Caco-2 (cell line): Measurements from ENCODE around the gene METTL2A. TPM values are rescaled to one million over a fixed set of nuclear protein-coding genes. Genes with fewer than 3 reads are reported as not detected.
A peak's percentile ranks its signal among the peaks of the same experiment; 100 is the strongest.
"Not testable (repeated sequence)": the region's sequence is repeated elsewhere in the genome, so short reads cannot be mapped to it uniquely, and the experiment has no call there.

ENCODE experiments used
- BruUV-seq: library from RNA; stranded (reverse); fragments of 400-500 nt; replicated peaks from 2 replicates; lab custom pipeline; 2021; lab: Mats Ljungman, UMichigan
- CTCF ChIA-PET: fragments of 300-600 bp; sonication (Branson Sonifier 250); formaldehyde crosslinking; loops from one replicate; lab custom pipeline; 2022; ENCODE audit warnings: antibody characterized with exemption; lab: Charles Lee
- POLR2A ChIA-PET: fragments of 300-600 bp; sonication (Branson Sonifier 250); formaldehyde crosslinking; loops from one replicate; lab custom pipeline; 2022; ENCODE audit warnings: antibody characterized with exemption; lab: Charles Lee
- DNase-seq, 2 experiments: peaks; one replicate each; pipeline versions ENCODE4 v3.0.0 to v3.0.0-alpha.2; 2020 to 2022
- H3K27me3 ChIP-seq: replicated peaks from 2 replicates; pipeline ENCODE4 v1.6.0; 2011; ENCODE audit warnings: low read length; ENCODE audit not compliant: control insufficient read depth, insufficient read depth
- H3K36me3 ChIP-seq: 2 replicates; pipeline ENCODE4 v1.5.1; 2011; ENCODE audit warnings: low read length; ENCODE audit not compliant: control insufficient read depth, insufficient read depth
- H3K4me1 ChIP-seq: fragments of 250-450 bp; sonication (Bioruptor Pico); 2 replicates; pipeline ENCODE4 v1.5.1; 2020; ENCODE audit warnings: mild to moderate bottlenecking
- H3K4me3 ChIP-seq: 2 replicates; pipeline ENCODE4 v1.5.1; 2011; ENCODE audit warnings: low read depth, mild to moderate bottlenecking, control low read depth, low read length
- H3K9me3 ChIP-seq: fragments of 250-450 bp; sonication (Bioruptor Pico); 2 replicates; pipeline ENCODE4 v1.5.1; 2020; ENCODE audit warnings: mild to moderate bottlenecking, moderate library complexity
- H3K27ac Mint-ChIP-seq: one replicate; pipeline ENCODE4 v1.8.0; 2022; ENCODE audit warnings: mixed read lengths; ENCODE audit not compliant: unreplicated experiment
- H3K27me3 Mint-ChIP-seq: one replicate; pipeline ENCODE4 v1.8.0; 2022; ENCODE audit warnings: mixed read lengths; ENCODE audit not compliant: insufficient read depth, unreplicated experiment
- H3K36me3 Mint-ChIP-seq: one replicate; pipeline ENCODE4 v1.8.0; 2022; ENCODE audit warnings: mild to moderate bottlenecking, mixed read lengths; ENCODE audit not compliant: insufficient read depth, unreplicated experiment
- H3K4me1 Mint-ChIP-seq: one replicate; pipeline ENCODE4 v1.8.0; 2022; ENCODE audit warnings: low read depth, mixed read lengths; ENCODE audit not compliant: unreplicated experiment
- H3K4me3 Mint-ChIP-seq: one replicate; pipeline ENCODE4 v1.8.0; 2022; ENCODE audit warnings: mild to moderate bottlenecking, moderate library complexity, mixed read lengths; ENCODE audit not compliant: unreplicated experiment
- H3K9me3 Mint-ChIP-seq: one replicate; pipeline ENCODE4 v1.8.0; 2022; ENCODE audit warnings: mixed read lengths; ENCODE audit not compliant: unreplicated experiment
- intact Hi-C: fragments of 100-400 bp; cut with micrococcal nuclease; formaldehyde crosslinking; loops from one replicate; pipeline ENCODE4 v1.10.0; 2022; ENCODE audit not compliant: unreplicated experiment
- total RNA-seq: library from RNA; stranded (reverse); gene quantifications from 2 replicates; pipeline ENCODE4 v1.2.3, GENCODE V29; 2022
- TF ChIP-seq, protein P1 (sequence below), 2 experiments: fragments of 200-600 bp in 1 of 2; IDR thresholded peaks; 1 replicate in 1 of 2; 2 replicates in 1 of 2; pipeline versions ENCODE4 v1.5.1 to v1.8.0; 2011 to 2022; ENCODE audit warnings: antibody characterized with exemption in 1 of 2, control low read depth in 1 of 2, inconsistent platforms in 1 of 2, low read depth in 1 of 2, low read length in 1 of 2, mild to moderate bottlenecking in 1 of 2, moderate library complexity in 1 of 2; ENCODE audit not compliant: insufficient read depth in 1 of 2, severe bottlenecking in 1 of 2, unreplicated experiment in 1 of 2

METTL2A gene
- total RNA-seq, 1 experiment from 2014 or later = 31.4 TPM

- peak; percentile 16 to 47 for DNase-seq
- peaks cover 13% of the 10 kb centered on the region for H3K4me1 Mint-ChIP-seq
- not testable (repeated sequence) for H3K4me3 Mint-ChIP-seq
These were observed 49.6 kb downstream of the METTL2A start for GRCh38 chr17:62473030-62473982.

DNA sequence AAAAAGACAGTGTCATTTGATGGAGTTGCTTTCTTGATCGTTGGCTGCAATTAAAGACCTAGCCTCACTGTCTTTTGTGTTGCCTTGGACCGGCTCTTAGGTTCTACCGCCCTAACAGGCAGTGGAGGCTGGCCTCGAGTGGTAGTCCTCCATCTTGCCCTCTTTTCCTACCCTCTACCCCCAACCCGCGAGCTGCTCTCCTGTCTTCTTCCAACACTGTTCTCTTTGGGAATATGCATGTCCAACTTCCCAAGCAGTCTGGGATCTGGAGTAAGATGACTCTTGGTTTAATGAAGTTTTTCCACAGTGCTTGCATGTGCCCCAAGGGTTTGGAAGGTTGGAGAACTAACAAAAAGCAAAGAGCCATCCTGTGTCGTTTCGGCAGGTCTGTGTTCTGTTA, 53.4 kb downstream of the METTL2A start:
- H3K9me3 Mint-ChIP-seq, H3K4me3 ChIP-seq, DNase-seq, POLR2A ChIA-PET, H3K27ac Mint-ChIP-seq, CTCF ChIA-PET, H3K36me3 ChIP-seq, H3K27me3 ChIP-seq, intact Hi-C loops, H3K4me1 ChIP-seq, H3K27me3 Mint-ChIP-seq, H3K9me3 ChIP-seq: not testable (repeated sequence)
- Mint-ChIP-seq H3K4me3 (peak overlapping the region; percentile 62), H3K4me1 (peaks cover 20% of the 10 kb centered on the region), H3K36me3 (peaks cover 15% of the 10 kb centered on the region)
- TSS peak; percentile 70 for BruUV-seq

More at GRCh38 chr17:62473030-62473982, 49.6 kb downstream of the METTL2A start:
- H3K36me3 Mint-ChIP-seq, POLR2A ChIA-PET, H3K27me3 Mint-ChIP-seq, H3K4me1 ChIP-seq, BruUV-seq, intact Hi-C loops, H3K9me3 Mint-ChIP-seq, H3K27ac Mint-ChIP-seq, H3K27me3 ChIP-seq, H3K9me3 ChIP-seq, H3K36me3 ChIP-seq, H3K4me3 ChIP-seq: not testable (repeated sequence)
- CTCF ChIA-PET = interaction anchor here (0.6 kb wide), 1 partner anchor 18 kb away, joined by 4 read pairs; no protein-coding TSS in a partner anchor

DNA sequence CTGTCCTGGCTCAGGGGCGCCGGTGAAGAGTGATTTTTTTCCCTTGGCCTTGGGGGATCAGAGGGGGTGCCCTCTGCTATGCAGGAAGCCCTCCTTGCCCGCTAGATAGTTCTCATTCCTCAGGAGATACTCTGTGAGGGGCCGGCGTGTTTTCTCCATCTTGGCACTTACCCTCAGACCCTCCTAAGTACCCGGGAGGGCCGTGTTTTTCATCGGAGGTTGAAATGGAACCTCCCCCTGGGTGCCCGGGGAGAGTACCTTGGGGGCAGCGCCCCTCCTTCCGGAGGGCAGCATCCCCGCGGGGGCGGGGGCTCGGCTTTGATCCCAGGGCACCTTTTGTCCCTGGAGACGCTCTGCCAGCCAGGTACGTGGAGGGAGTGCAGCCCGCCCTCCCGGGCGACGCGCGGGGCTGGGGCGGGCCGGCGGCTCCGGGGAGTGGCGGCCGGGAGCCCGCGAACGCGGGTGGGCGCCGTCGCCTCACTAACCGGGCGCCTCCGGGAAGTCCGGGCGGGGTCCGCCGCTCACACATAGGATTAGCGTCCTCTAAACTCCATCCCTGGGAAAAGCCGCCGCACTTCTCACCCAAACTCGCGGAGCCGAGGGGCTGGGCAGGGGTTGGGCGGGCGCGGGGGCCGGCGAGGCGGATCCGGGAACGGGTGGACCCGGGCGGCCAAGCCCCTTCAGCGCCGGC, 54.2 kb downstream of the METTL2A start:
- H3K27me3 ChIP-seq, POLR2A ChIA-PET, H3K36me3 ChIP-seq, H3K9me3 ChIP-seq, CTCF ChIA-PET, H3K4me1 ChIP-seq, H3K27ac Mint-ChIP-seq, BruUV-seq, H3K9me3 Mint-ChIP-seq, H3K27me3 Mint-ChIP-seq, intact Hi-C loops: not testable (repeated sequence)
- peak overlapping the region; percentile 59 for H3K4me3 ChIP-seq
- peak overlapping the region; percentile 62 for H3K4me3 Mint-ChIP-seq
- DNase-seq = peak; percentile 40 to 44
- H3K36me3 Mint-ChIP-seq = peaks cover 22% of the 10 kb centered on the region
- peaks cover 17% of the 10 kb centered on the region for H3K4me1 Mint-ChIP-seq

DNA sequence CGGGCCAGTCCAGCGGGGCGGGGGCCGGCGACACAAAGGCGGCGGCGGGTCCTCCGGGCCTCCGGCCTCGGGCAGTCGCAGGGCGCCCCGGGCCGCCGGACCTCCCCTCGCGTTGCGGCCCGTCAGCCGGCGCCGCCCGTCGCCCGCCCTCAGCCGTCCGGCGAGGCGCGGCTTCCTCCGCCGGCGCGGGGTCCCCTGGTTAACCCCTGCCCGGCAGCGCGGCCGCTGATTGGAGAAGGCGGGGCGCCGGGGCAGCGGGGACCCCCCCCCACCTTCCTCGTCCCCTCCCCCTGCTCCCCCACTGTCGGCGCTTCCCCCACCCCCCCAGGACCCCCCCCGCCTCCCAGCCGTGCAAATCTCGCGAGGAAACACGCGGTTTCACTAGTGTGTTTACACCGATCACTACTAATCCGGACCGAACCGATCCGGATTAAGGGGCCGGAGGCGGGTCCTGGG, 54.8 kb downstream of the METTL2A start, which contains the start of gene TLK2:
TLK2 (plus strand) TSS at position 402 of the 456 bp plus-strand sequence. CDS start 2,301 bp downstream, outside the sequence.
- TF ChIP-seq, protein P1, sequence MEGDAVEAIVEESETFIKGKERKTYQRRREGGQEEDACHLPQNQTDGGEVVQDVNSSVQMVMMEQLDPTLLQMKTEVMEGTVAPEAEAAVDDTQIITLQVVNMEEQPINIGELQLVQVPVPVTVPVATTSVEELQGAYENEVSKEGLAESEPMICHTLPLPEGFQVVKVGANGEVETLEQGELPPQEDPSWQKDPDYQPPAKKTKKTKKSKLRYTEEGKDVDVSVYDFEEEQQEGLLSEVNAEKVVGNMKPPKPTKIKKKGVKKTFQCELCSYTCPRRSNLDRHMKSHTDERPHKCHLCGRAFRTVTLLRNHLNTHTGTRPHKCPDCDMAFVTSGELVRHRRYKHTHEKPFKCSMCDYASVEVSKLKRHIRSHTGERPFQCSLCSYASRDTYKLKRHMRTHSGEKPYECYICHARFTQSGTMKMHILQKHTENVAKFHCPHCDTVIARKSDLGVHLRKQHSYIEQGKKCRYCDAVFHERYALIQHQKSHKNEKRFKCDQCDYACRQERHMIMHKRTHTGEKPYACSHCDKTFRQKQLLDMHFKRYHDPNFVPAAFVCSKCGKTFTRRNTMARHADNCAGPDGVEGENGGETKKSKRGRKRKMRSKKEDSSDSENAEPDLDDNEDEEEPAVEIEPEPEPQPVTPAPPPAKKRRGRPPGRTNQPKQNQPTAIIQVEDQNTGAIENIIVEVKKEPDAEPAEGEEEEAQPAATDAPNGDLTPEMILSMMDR (IDR thresholded peaks at IDR 0.05; ENCODE audit: insufficient read depth in 1 of 2, low read depth in 1 of 2, low read length in 1 of 2, severe bottlenecking in 1 of 2, unreplicated experiment in 1 of 2) = no peak
- H3K27ac Mint-ChIP-seq = peak within 1 kb of the TSS; percentile 95
- H3K4me3 ChIP-seq = peak within 1 kb of the TSS; percentile 59
- H3K27me3 Mint-ChIP-seq = no peaks in the 10 kb centered on the region
- no peaks in the 10 kb centered on the region for H3K27me3 ChIP-seq
- H3K9me3 Mint-ChIP-seq = no peaks in the 10 kb centered on the region
- intact Hi-C loops = no loop called here
- H3K4me3 Mint-ChIP-seq = peak within 1 kb of the TSS; percentile 92
- no TSS peak for BruUV-seq
- H3K36me3 Mint-ChIP-seq = peaks cover 23% of the 10 kb centered on the region
- no peaks in the 10 kb centered on the region for H3K36me3 ChIP-seq
- CTCF ChIA-PET = no interaction called here
- peaks cover 13% of the 10 kb centered on the region for H3K4me1 Mint-ChIP-seq
- 0 out of 2 replicates have a peak, but pooled peaks cover 1% of the 10 kb centered on the region for H3K4me1 ChIP-seq
- no peaks in the 10 kb centered on the region for H3K9me3 ChIP-seq
- POLR2A ChIA-PET = no interaction called here
- peak; percentile 83 to 89 for DNase-seq

- CTCF ChIA-PET, H3K27me3 Mint-ChIP-seq, H3K9me3 ChIP-seq, BruUV-seq, H3K27me3 ChIP-seq, POLR2A ChIA-PET, H3K9me3 Mint-ChIP-seq, H3K4me1 ChIP-seq, intact Hi-C loops, H3K36me3 ChIP-seq: not testable (repeated sequence)
- peak overlapping the region; percentile 59 for H3K4me3 ChIP-seq
- peaks cover 29% of the 10 kb centered on the region for H3K36me3 Mint-ChIP-seq
- H3K27ac Mint-ChIP-seq = peak overlapping the region; percentile 95
- H3K4me1 Mint-ChIP-seq = peaks cover 13% of the 10 kb centered on the region
- peak overlapping the region; percentile 92 for H3K4me3 Mint-ChIP-seq
- DNase-seq = peak in 1 of 2 experiments; percentile 57
These were observed 55.4 kb downstream of the METTL2A start for GRCh38 chr17:62478880-62479638.
